SK-N-SH (cell line): ENCODE results near the gene ADAMTS9. TPM values are rescaled to one million over a fixed set of nuclear protein-coding genes. Genes with fewer than 3 reads are reported as not detected.

Experiments used
- CTCF ChIA-PET: fragments of 300-600, 350-600 bp; formaldehyde crosslinking; extraction: SDS; loops from one replicate; lab custom pipeline; 2021; lab: Yijun Ruan, JAX
- POLR2A ChIA-PET: fragments of 350-600 bp; sonication (Branson Sonifier 250); formaldehyde crosslinking; extraction: SDS; loops from one replicate; lab custom pipeline; 2020; ENCODE audit warnings: antibody characterized with exemption, inconsistent platforms; lab: Yijun Ruan, JAX
- DNase-seq: peaks from one replicate; pipeline ENCODE4 v3.0.0; 2012
- H2AFZ ChIP-seq: fragments of 200-600 bp; sonication (generic); 2 replicates; pipeline ENCODE4 v1.8.1; 2016; ENCODE audit warnings: antibody characterized with exemption, mild to moderate bottlenecking, low read depth
- H3F3A ChIP-seq: fragments of 200-600 bp; sonication (generic); replicated peaks from 2 replicates; pipeline ENCODE3; 2016; ENCODE audit warnings: antibody characterized with exemption, mild to moderate bottlenecking; ENCODE audit not compliant: insufficient read depth
- H3K27ac ChIP-seq, 2 experiments: fragments of 200-500 bp in 1 of 2; fragments of 200-600 bp in 1 of 2; sonication (Bioruptor generic) in 1 of 2; sonication (generic), shearing (Covaris generic) in 1 of 2; 2 replicates each; pipeline versions ENCODE4 v1.5.1 to v1.6.1; 2014 to 2016; ENCODE audit warnings: low read depth in 2 of 2, inconsistent platforms in 1 of 2, low read length in 1 of 2, mild to moderate bottlenecking in 1 of 2, mixed read lengths in 1 of 2
- H3K27me3 ChIP-seq: fragments of 200-600 bp; sonication (generic), shearing (Covaris generic); 2 replicates; pipeline ENCODE4 v1.6.1; 2016; ENCODE audit warnings: mixed run types; ENCODE audit not compliant: insufficient read depth
- H3K36me3 ChIP-seq, 2 experiments: fragments of 200-500 bp in 1 of 2; fragments of 200-600 bp in 1 of 2; sonication (Bioruptor generic) in 1 of 2; sonication (generic) in 1 of 2; replicated peaks in 1 of 2; 2 replicates each; pipeline versions ENCODE3 to v1.5.1; 2014 to 2016; ENCODE audit warnings: low read length in 1 of 2, mild to moderate bottlenecking in 1 of 2; ENCODE audit not compliant: insufficient read depth in 2 of 2, control insufficient read depth in 1 of 2
- H3K4me1 ChIP-seq, 2 experiments: fragments of 200-500 bp in 1 of 2; fragments of 200-600 bp in 1 of 2; sonication (Bioruptor generic) in 1 of 2; sonication (generic), shearing (Covaris generic) in 1 of 2; 2 replicates each; pipeline versions ENCODE4 v1.5.1 to v1.6.1; 2014 to 2016; ENCODE audit warnings: low read depth in 1 of 2, low read length in 1 of 2, mixed run types in 1 of 2; ENCODE audit not compliant: insufficient read depth in 2 of 2, control insufficient read depth in 1 of 2
- H3K4me2 ChIP-seq: fragments of 200-600 bp; sonication (generic), shearing (Covaris generic); 2 replicates; pipeline ENCODE4 v1.6.1; 2017; ENCODE audit warnings: mixed run types
- H3K4me3 ChIP-seq, 2 experiments: fragments of 200-500 bp in 1 of 2; fragments of 200-600 bp in 1 of 2; sonication (Bioruptor generic) in 1 of 2; sonication (generic), shearing (Covaris generic) in 1 of 2; 2 replicates each; pipeline versions ENCODE4 v1.5.1 to v1.8.1; 2014 to 2016; ENCODE audit warnings: low read depth in 2 of 2, inconsistent platforms in 1 of 2, low read length in 1 of 2, mild to moderate bottlenecking in 1 of 2, mixed read lengths in 1 of 2, moderate library complexity in 1 of 2
- H3K79me2 ChIP-seq: fragments of 200-600 bp; sonication (generic); 2 replicates; pipeline ENCODE4 v1.8.1; 2017; ENCODE audit warnings: mild to moderate bottlenecking; ENCODE audit not compliant: insufficient read depth
- H3K9ac ChIP-seq: fragments of 200-600 bp; sonication (generic); 2 replicates; pipeline ENCODE4 v1.6.1; 2017; ENCODE audit warnings: mixed run types
- H3K9me2 ChIP-seq: fragments of 200-600 bp; sonication (generic); 2 replicates; pipeline ENCODE4 v1.6.1; 2017; ENCODE audit warnings: mixed run types
- H3K9me3 ChIP-seq: fragments of 200-600 bp; sonication (generic); 2 replicates; pipeline ENCODE4 v1.6.1; 2017; ENCODE audit warnings: mixed run types, mild to moderate bottlenecking, moderate library complexity
- H4K20me1 ChIP-seq: fragments of 200-600 bp; sonication (generic); 2 replicates; pipeline ENCODE4 v1.6.1; 2017; ENCODE audit warnings: mild to moderate bottlenecking, mixed run types; ENCODE audit not compliant: insufficient read depth
- CHD2 ChIP-seq: fragments of 150-350 bp; IDR thresholded peaks from 2 replicates; pipeline ENCODE4 v1.6.1; 2018; ENCODE audit warnings: low read length; ENCODE audit not compliant: partially characterized antibody
- ELF1 ChIP-seq: IDR thresholded peaks from 2 replicates; pipeline ENCODE4 v1.4.0; 2012
- EP300 ChIP-seq, 2 experiments: IDR thresholded peaks; 2 replicates each; pipeline versions ENCODE4 v1.4.0 to v1.6.1; 2012; ENCODE audit warnings: borderline replicate concordance in 1 of 2, low read depth in 1 of 2, low read length in 1 of 2
- FOXM1 ChIP-seq: IDR thresholded peaks from 2 replicates; pipeline ENCODE4 v1.4.0; 2012; ENCODE audit warnings: low read depth, mild to moderate bottlenecking
- GABPA ChIP-seq: IDR thresholded peaks from 2 replicates; pipeline ENCODE4 v1.4.0; 2012; ENCODE audit warnings: low read depth, mild to moderate bottlenecking
- MXI1 ChIP-seq: IDR thresholded peaks from 2 replicates; pipeline ENCODE4 v1.6.1; 2012; ENCODE audit warnings: mild to moderate bottlenecking, low read depth, low read length, improper control_type of control experiment
- RAD21 ChIP-seq: IDR thresholded peaks from 2 replicates; pipeline ENCODE4 v1.6.1; 2012; ENCODE audit warnings: mild to moderate bottlenecking, low read length
- TAF1 ChIP-seq: IDR thresholded peaks from 2 replicates; pipeline ENCODE4 v1.6.1; 2012; ENCODE audit warnings: low read depth, mild to moderate bottlenecking, low read length, moderate library complexity, borderline replicate concordance
- WGBS: methylation state at CpG from one replicate; pipeline ENCODE4 v1.1.6; 2017; ENCODE audit warnings: low lambda C conversion rate; 5-methylcytosine and 5-hydroxymethylcytosine counted together
- polyA plus RNA-seq, 3 experiments: library from polyadenylated mRNA; depleted of rRNA; stranded (reverse); fragments of >200 nt; gene quantifications; 2 replicates each; pipeline ENCODE4 v1.2.3, GENCODE V29; 2012
- TF ChIP-seq, protein P1 (sequence below): fragments of 200-600 bp; sonication (generic); IDR thresholded peaks from 2 replicates; pipeline ENCODE4 v1.6.1; 2017; ENCODE audit warnings: antibody characterized with exemption, mild to moderate bottlenecking, moderate library complexity
- TF ChIP-seq, protein P2 (sequence below): IDR thresholded peaks from 2 replicates; pipeline ENCODE4 v1.4.0; 2012; ENCODE audit warnings: low read depth, borderline replicate concordance
- TF ChIP-seq, protein P3 (sequence below): IDR thresholded peaks from 2 replicates; pipeline ENCODE4 v1.4.0; 2012; ENCODE audit warnings: low read depth, borderline replicate concordance
- TF ChIP-seq, protein P4 (sequence below): IDR thresholded peaks from 2 replicates; pipeline ENCODE4 v1.6.1; 2012; ENCODE audit warnings: mild to moderate bottlenecking, low read depth, low read length, moderate library complexity

Gene ADAMTS9
- polyA plus RNA-seq, 1 of the 3 experiments (the other 2 are of a cell fraction), result 4.1 TPM

DNA sequence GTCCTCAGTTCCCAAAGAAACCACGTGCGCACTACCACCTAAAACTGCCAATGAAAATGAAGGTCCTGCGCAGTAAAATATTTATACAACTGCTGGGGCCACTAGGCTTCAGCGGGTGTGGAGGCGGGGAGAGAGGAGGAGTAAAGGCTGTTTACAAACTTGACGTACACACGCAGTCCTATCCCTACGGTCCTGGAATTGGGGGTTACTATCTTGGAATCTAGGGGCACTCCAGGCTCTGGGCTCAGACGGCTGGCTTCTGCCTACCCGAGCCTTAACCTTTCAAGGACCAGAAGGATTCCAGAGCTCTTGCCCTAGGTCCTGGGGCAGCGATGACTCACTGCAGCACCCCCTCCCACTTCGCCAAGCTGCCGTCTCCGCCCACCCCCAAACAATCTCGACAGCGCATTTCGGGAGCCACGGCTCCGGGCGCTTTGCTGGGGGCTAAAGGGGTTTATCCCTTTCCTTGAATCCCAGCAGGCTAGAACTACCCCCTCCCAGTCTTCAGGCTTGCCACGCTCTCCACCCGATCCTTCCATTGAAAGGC lies 3.0 kb downstream of the ADAMTS9 start (continued):
- TF ChIP-seq CHD2 (peak; percentile 19), MXI1 (peak; percentile 94), GABPA (no peak), FOXM1 (no peak)

DNA sequence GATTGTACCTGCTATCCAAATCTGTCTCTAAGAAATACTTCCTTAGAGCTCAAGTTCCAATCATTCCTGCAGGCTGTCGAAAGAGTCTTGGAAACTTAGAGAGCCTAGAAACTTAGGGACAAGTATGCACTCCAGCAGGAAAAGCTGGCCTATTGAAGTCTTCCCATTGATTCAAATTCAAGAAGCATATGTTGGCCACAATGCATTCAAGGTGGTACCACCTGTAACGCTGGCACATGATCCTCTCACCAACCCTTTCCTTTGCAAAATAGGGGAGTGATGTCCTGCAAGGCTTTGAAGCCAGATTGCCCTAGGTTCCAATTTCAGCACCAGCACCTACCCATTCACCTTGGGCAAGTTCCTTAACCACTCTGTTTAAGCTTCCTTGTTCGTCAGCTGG lies 6.0 kb downstream of the ADAMTS9 start:
- CTCF ChIA-PET, result interaction anchor here (0.7 to 4.1 kb wide), 5 partner anchors 47 to 426 kb away, joined by 3 to 17 read pairs (median 4); no protein-coding TSS in a partner anchor
- H2AFZ ChIP-seq, result no peak overlapping the region
- H3K9me3 ChIP-seq, result no peaks in the 10 kb centered on the region
- POLR2A ChIA-PET, result interaction anchor here (0.9 kb wide), 1 partner anchor 148 kb away, joined by 3 read pairs; no protein-coding TSS in a partner anchor
- peak overlapping the region in 1 of 2 experiments; percentile 17; a peak in 1 of 4 replicates for H3K4me3 ChIP-seq
- H3K36me3 ChIP-seq, result peaks cover 27 to 58% of the 10 kb centered on the region in 2 experiments
- no peaks in the 10 kb centered on the region for H4K20me1 ChIP-seq
- peaks cover 17% of the 10 kb centered on the region for H3F3A ChIP-seq
- TF ChIP-seq ELF1 (no peak), FOXM1 (no peak), TAF1 (no peak), RAD21 (no peak), EP300 (IDR thresholded peaks at IDR 0.05; ENCODE audit: borderline replicate concordance in 1 of 2, low read depth in 1 of 2, low read length in 1 of 2) (no peak)
- TF ChIP-seq, protein P1, sequence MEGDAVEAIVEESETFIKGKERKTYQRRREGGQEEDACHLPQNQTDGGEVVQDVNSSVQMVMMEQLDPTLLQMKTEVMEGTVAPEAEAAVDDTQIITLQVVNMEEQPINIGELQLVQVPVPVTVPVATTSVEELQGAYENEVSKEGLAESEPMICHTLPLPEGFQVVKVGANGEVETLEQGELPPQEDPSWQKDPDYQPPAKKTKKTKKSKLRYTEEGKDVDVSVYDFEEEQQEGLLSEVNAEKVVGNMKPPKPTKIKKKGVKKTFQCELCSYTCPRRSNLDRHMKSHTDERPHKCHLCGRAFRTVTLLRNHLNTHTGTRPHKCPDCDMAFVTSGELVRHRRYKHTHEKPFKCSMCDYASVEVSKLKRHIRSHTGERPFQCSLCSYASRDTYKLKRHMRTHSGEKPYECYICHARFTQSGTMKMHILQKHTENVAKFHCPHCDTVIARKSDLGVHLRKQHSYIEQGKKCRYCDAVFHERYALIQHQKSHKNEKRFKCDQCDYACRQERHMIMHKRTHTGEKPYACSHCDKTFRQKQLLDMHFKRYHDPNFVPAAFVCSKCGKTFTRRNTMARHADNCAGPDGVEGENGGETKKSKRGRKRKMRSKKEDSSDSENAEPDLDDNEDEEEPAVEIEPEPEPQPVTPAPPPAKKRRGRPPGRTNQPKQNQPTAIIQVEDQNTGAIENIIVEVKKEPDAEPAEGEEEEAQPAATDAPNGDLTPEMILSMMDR, result no peak
- DNase-seq, result no peak
- H3K4me1 ChIP-seq, result peaks cover 0 to 46% of the 10 kb centered on the region in 2 experiments; a peak in 2 of 4 replicates
- WGBS, result 83% methylated on average over 3 of the region's 3 CpGs
- H3K27ac ChIP-seq, result peak overlapping the region in 1 of 2 experiments; percentile 98; a peak in 2 of 4 replicates
- no peaks in the 10 kb centered on the region for H3K9me2 ChIP-seq
- no peak overlapping the region for H3K9ac ChIP-seq
- no peaks in the 10 kb centered on the region for H3K27me3 ChIP-seq
- no peak overlapping the region for H3K4me2 ChIP-seq
- H3K79me2 ChIP-seq, result peaks cover 33% of the 10 kb centered on the region; the same call in 1 of the 2 replicates

DNA sequence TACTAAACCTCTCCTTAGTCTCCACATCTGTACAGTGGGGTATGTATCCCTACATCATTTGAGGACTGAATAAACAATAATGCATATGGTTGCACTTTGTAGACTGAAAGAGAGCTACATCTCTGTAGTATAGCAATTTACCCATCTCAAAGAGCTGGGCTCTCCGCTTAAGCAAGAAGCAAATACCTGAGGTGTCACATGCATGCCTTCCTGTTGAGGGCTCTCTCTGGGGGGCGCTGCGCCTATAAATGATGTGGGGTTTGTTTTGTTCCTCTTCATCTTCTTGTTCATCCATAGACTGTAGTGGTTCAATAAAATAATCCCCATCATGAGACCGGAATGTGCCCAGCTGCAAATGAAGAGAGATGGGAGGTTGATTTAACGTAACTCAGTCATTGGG lies 6.8 kb downstream of the ADAMTS9 start:
- POLR2A ChIA-PET, result no interaction called here
- no peak overlapping the region for H3K9ac ChIP-seq
- no peak overlapping the region for H2AFZ ChIP-seq
- no peaks in the 10 kb centered on the region for H3K9me3 ChIP-seq
- no peaks in the 10 kb centered on the region for H3K9me2 ChIP-seq
- H3K27me3 ChIP-seq, result no peaks in the 10 kb centered on the region
- CTCF ChIA-PET, result interaction anchor here (0.7 to 4.1 kb wide), 4 partner anchors 67 to 427 kb away, joined by 3 to 17 read pairs (median 10); no protein-coding TSS in a partner anchor
- no peaks in the 10 kb centered on the region for H4K20me1 ChIP-seq
- WGBS, result 93% methylated on average over 5 of the region's 5 CpGs
- H3F3A ChIP-seq, result peaks cover 15% of the 10 kb centered on the region
- no peak for DNase-seq
- H3K79me2 ChIP-seq, result peaks cover 36% of the 10 kb centered on the region; the same call in 1 of the 2 replicates
- peak overlapping the region in 1 of 2 experiments; percentile 78; a peak in 2 of 4 replicates for H3K27ac ChIP-seq
- H3K4me2 ChIP-seq, result no peak overlapping the region
- peaks cover 27 to 62% of the 10 kb centered on the region in 2 experiments for H3K36me3 ChIP-seq
- peaks cover 0 to 53% of the 10 kb centered on the region in 2 experiments; a peak in 2 of 4 replicates for H3K4me1 ChIP-seq
- no peak overlapping the region; a peak in 1 of 4 replicates for H3K4me3 ChIP-seq
- TF ChIP-seq, protein P1, result no peak
- no peak for TF ChIP-seq MXI1
- TF ChIP-seq, protein P2, sequence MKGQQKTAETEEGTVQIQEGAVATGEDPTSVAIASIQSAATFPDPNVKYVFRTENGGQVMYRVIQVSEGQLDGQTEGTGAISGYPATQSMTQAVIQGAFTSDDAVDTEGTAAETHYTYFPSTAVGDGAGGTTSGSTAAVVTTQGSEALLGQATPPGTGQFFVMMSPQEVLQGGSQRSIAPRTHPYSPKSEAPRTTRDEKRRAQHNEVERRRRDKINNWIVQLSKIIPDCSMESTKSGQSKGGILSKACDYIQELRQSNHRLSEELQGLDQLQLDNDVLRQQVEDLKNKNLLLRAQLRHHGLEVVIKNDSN, result no peak
- no peak for TF ChIP-seq RAD21
- TF ChIP-seq, protein P3, sequence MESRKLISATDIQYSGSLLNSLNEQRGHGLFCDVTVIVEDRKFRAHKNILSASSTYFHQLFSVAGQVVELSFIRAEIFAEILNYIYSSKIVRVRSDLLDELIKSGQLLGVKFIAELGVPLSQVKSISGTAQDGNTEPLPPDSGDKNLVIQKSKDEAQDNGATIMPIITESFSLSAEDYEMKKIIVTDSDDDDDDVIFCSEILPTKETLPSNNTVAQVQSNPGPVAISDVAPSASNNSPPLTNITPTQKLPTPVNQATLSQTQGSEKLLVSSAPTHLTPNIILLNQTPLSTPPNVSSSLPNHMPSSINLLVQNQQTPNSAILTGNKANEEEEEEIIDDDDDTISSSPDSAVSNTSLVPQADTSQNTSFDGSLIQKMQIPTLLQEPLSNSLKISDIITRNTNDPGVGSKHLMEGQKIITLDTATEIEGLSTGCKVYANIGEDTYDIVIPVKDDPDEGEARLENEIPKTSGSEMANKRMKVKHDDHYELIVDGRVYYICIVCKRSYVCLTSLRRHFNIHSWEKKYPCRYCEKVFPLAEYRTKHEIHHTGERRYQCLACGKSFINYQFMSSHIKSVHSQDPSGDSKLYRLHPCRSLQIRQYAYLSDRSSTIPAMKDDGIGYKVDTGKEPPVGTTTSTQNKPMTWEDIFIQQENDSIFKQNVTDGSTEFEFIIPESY, result no peak
- no peak for TF ChIP-seq FOXM1
- TF ChIP-seq, protein P4, sequence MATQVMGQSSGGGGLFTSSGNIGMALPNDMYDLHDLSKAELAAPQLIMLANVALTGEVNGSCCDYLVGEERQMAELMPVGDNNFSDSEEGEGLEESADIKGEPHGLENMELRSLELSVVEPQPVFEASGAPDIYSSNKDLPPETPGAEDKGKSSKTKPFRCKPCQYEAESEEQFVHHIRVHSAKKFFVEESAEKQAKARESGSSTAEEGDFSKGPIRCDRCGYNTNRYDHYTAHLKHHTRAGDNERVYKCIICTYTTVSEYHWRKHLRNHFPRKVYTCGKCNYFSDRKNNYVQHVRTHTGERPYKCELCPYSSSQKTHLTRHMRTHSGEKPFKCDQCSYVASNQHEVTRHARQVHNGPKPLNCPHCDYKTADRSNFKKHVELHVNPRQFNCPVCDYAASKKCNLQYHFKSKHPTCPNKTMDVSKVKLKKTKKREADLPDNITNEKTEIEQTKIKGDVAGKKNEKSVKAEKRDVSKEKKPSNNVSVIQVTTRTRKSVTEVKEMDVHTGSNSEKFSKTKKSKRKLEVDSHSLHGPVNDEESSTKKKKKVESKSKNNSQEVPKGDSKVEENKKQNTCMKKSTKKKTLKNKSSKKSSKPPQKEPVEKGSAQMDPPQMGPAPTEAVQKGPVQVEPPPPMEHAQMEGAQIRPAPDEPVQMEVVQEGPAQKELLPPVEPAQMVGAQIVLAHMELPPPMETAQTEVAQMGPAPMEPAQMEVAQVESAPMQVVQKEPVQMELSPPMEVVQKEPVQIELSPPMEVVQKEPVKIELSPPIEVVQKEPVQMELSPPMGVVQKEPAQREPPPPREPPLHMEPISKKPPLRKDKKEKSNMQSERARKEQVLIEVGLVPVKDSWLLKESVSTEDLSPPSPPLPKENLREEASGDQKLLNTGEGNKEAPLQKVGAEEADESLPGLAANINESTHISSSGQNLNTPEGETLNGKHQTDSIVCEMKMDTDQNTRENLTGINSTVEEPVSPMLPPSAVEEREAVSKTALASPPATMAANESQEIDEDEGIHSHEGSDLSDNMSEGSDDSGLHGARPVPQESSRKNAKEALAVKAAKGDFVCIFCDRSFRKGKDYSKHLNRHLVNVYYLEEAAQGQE, result no peak
